DMS153 (cell line): ENCODE measurements around the gene GGA2.
"Not testable (repeated sequence)": the region's sequence is repeated elsewhere in the genome, so short reads cannot be mapped to it uniquely, and the experiment has no call there.

ENCODE experiments used
- DNase-seq: peaks from one replicate; lab custom pipeline; 2025; lab: John Stamatoyannopoulos, UW

Gene GGA2

GRCh38 chr16:23524886-23525285 is 14.6 kb upstream of the GGA2 start:
- no peak for DNase-seq

GRCh38 chr16:23523876-23524385 is 13.6 kb upstream of the GGA2 start:
- DNase-seq, result no peak

GRCh38 chr16:23523321-23523720 is 13.0 kb upstream of the GGA2 start:
- no peak for DNase-seq

GRCh38 chr16:23521965-23522364 is 11.7 kb upstream of the GGA2 start:
- no peak for DNase-seq

GRCh38 chr16:23521037-23521743 is 10.9 kb upstream of the GGA2 start:
- no peak for DNase-seq

GRCh38 chr16:23520500-23520899 is 10.2 kb upstream of the GGA2 start:
- no peak for DNase-seq

- DNase-seq, result no peak
These were observed 9.0 kb upstream of the GGA2 start for GRCh38 chr16:23519282-23519681.

- DNase-seq, result no peak
These were observed 8.2 kb upstream of the GGA2 start for GRCh38 chr16:23518435-23518891.

- DNase-seq, result no peak
These were observed 6.3 kb upstream of the GGA2 start for GRCh38 chr16:23516366-23517137.

GRCh38 chr16:23515881-23516280 is 5.6 kb upstream of the GGA2 start:
- no peak for DNase-seq

GRCh38 chr16:23514381-23515152 is 4.3 kb upstream of the GGA2 start:
- DNase-seq, result no peak

GRCh38 chr16:23512168-23512695 is 1.9 kb upstream of the GGA2 start:
- DNase-seq, result no peak

GRCh38 chr16:23511731-23512130 is 1.4 kb upstream of the GGA2 start:
- no peak for DNase-seq

GRCh38 chr16:23510915-23511270 is 599 bp upstream of the GGA2 start:
- not testable (repeated sequence) for DNase-seq

GRCh38 chr16:23509782-23510163 is 521 bp downstream of the GGA2 start:
- no peak for DNase-seq

- no peak for DNase-seq
These were observed 896 bp downstream of the GGA2 start for GRCh38 chr16:23509441-23509754.

GRCh38 chr16:23508589-23509440 is 1.5 kb downstream of the GGA2 start:
- DNase-seq, result no peak

GRCh38 chr16:23506606-23506994 is 3.7 kb downstream of the GGA2 start:
- DNase-seq, result no peak

- no peak for DNase-seq
These were observed 4.4 kb downstream of the GGA2 start for GRCh38 chr16:23505671-23506605.

- DNase-seq, result no peak
These were observed 5.1 kb downstream of the GGA2 start for GRCh38 chr16:23505180-23505665.
